Smooth muscle cell (in vitro differentiated cells): ENCODE measurements around the gene PLEKHA7. TPM values are rescaled to one million over a fixed set of nuclear protein-coding genes. Genes with fewer than 3 reads are reported as not detected.

ENCODE experiments used
- DNase-seq: peaks from one replicate; lab custom pipeline; 2025; ENCODE audit not compliant: unreplicated experiment; lab: John Stamatoyannopoulos, UW
- H2AFZ ChIP-seq: fragments of 200-600 bp; sonication (generic); 2 replicates; pipeline ENCODE4 v1.6.0; 2016; ENCODE audit warnings: antibody characterized with exemption, low read depth, mild to moderate bottlenecking
- H3F3A ChIP-seq: fragments of 200-600 bp; sonication (generic); 2 replicates; pipeline ENCODE4 v1.6.0; 2017; ENCODE audit warnings: antibody characterized with exemption, low read depth
- H3K27ac ChIP-seq: fragments of 200-600 bp; sonication (generic); 2 replicates; pipeline ENCODE4 v1.5.1; 2016; ENCODE audit warnings: low read depth, mild to moderate bottlenecking
- H3K27me3 ChIP-seq: fragments of 200-600 bp; sonication (generic); 2 replicates; pipeline ENCODE4 v1.6.1; 2016; ENCODE audit warnings: low read depth, mild to moderate bottlenecking
- H3K36me3 ChIP-seq: fragments of 200-600 bp; sonication (generic); 2 replicates; pipeline ENCODE4 v1.5.1; 2016; ENCODE audit warnings: low read depth
- H3K4me1 ChIP-seq: fragments of 200-600 bp; sonication (generic); 2 replicates; pipeline ENCODE4 v1.5.1; 2016; ENCODE audit warnings: low read depth
- H3K4me2 ChIP-seq: fragments of 200-600 bp; sonication (generic); 2 replicates; pipeline ENCODE4 v1.6.0; 2016; ENCODE audit warnings: mild to moderate bottlenecking
- H3K4me3 ChIP-seq: fragments of 200-600 bp; sonication (generic); 2 replicates; pipeline ENCODE4 v1.5.1; 2016; ENCODE audit warnings: mild to moderate bottlenecking
- H3K79me2 ChIP-seq: fragments of 200-600 bp; sonication (generic); 2 replicates; pipeline ENCODE4 v1.6.0; 2016; ENCODE audit warnings: low read depth, mild to moderate bottlenecking
- H3K9ac ChIP-seq: fragments of 200-600 bp; sonication (generic); 2 replicates; pipeline ENCODE4 v1.6.0; 2016; ENCODE audit warnings: low read depth
- H3K9me3 ChIP-seq: fragments of 200-600 bp; sonication (generic); replicated peaks from 2 replicates; pipeline ENCODE4 v1.5.1; 2016; ENCODE audit warnings: low read depth
- H4K20me1 ChIP-seq: fragments of 200-600 bp; sonication (generic); 2 replicates; pipeline ENCODE4 v1.6.0; 2016; ENCODE audit warnings: low read depth
- WGBS: methylation state at CpG from one replicate; pipeline ENCODE4 v1.1.7; 2016; ENCODE audit warnings: low lambda C conversion rate; 5-methylcytosine and 5-hydroxymethylcytosine counted together
- polyA plus RNA-seq: library from polyadenylated mRNA; unstranded; fragments of >200 nt; fragmentation: Nextera tagmentation; extraction: Ambion mirVana; gene quantifications from 2 replicates; pipeline ENCODE4 v1.2.1, GENCODE V29; 2016
- total RNA-seq: library from RNA; depleted of rRNA; stranded (reverse); fragments of >200 nt; gene quantifications from 2 replicates; pipeline ENCODE4 v1.2.3, GENCODE V29; 2014
- TF ChIP-seq, protein P1 (sequence below): fragments of 200-600 bp; sonication (generic); IDR thresholded peaks from 2 replicates; pipeline ENCODE4 v1.5.1; 2017; ENCODE audit warnings: borderline replicate concordance, mild to moderate bottlenecking, antibody characterized with exemption; ENCODE audit not compliant: insufficient read depth, poor library complexity, severe bottlenecking

PLEKHA7 gene
- total and polyA plus RNA-seq, 2 experiments from 2014 or later, result 0.19 to 22.2 TPM

DNA sequence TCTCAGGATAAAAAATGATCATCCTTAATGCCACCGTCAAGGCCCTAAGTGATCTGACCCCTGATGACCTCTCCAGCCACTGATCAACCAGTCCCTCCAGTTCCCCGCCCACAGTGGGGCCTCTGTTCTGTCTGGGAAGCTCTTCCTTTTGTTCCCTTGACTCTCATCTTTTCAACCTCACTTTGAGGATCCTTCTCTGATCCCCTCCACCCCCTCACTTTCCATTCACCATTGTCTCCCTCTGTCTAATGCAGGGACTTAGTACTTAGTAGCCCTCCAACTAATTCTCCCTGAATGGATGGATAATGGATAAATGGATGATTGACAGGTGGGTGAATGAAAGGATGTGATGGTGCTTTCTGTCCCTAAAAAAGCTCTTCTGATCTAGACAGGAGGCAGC, 230.1 kb downstream of the PLEKHA7 start:
- Histone ChIP-seq H3K9me3 (no peaks in the 10 kb centered on the region), H3K27me3 (no peaks in the 10 kb centered on the region), H3K4me2 (no peak overlapping the region), H3K27ac (no peak overlapping the region), H3K9ac (no peak overlapping the region), H3F3A (no peaks in the 10 kb centered on the region), H4K20me1 (no peaks in the 10 kb centered on the region), H3K4me1 (peaks cover 13% of the 10 kb centered on the region), H3K4me3 (no peak overlapping the region), H2AFZ (no peak overlapping the region), H3K36me3 (no peaks in the 10 kb centered on the region), H3K79me2 (no peaks in the 10 kb centered on the region)
- no peak for DNase-seq
- 63% methylated on average over 2 of the region's 2 CpGs for WGBS
- TF ChIP-seq, protein P1, sequence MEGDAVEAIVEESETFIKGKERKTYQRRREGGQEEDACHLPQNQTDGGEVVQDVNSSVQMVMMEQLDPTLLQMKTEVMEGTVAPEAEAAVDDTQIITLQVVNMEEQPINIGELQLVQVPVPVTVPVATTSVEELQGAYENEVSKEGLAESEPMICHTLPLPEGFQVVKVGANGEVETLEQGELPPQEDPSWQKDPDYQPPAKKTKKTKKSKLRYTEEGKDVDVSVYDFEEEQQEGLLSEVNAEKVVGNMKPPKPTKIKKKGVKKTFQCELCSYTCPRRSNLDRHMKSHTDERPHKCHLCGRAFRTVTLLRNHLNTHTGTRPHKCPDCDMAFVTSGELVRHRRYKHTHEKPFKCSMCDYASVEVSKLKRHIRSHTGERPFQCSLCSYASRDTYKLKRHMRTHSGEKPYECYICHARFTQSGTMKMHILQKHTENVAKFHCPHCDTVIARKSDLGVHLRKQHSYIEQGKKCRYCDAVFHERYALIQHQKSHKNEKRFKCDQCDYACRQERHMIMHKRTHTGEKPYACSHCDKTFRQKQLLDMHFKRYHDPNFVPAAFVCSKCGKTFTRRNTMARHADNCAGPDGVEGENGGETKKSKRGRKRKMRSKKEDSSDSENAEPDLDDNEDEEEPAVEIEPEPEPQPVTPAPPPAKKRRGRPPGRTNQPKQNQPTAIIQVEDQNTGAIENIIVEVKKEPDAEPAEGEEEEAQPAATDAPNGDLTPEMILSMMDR, result no peak

DNA sequence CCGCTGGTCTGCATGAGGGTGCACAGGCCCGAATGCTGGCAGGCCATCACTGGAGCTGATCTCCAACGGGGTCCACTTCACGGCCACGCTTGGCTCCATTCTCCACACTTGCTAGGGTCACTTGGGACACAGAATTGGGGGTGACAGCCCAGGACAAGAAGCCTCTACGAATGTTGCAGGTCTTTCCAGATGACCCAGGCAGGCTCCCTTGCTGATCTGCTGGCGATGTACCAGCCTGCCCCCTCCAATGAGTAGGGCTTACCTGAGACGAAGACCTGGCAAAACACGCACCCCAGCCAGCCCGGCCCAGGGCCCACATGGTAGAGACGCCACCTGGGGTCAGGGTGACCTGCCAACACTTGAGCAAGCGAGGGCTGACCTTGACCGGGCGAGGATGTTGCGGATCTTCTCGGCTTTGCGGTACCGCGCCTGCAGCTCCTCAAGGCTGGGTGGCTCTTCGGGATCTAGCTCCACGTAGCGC, 230.9 kb downstream of the PLEKHA7 start:
- DNase-seq, result no peak
- Histone ChIP-seq H3K36me3 (no peaks in the 10 kb centered on the region), H3K27ac (no peak overlapping the region), H3K27me3 (no peaks in the 10 kb centered on the region), H3K9ac (no peak overlapping the region), H4K20me1 (no peaks in the 10 kb centered on the region), H3K4me1 (peaks cover 13% of the 10 kb centered on the region), H3F3A (no peaks in the 10 kb centered on the region), H3K9me3 (no peaks in the 10 kb centered on the region), H3K79me2 (no peaks in the 10 kb centered on the region), H3K4me3 (no peak overlapping the region), H2AFZ (no peak overlapping the region), H3K4me2 (no peak overlapping the region)
- TF ChIP-seq, protein P1, result no peak
- 96% methylated on average over 22 of the region's 22 CpGs for WGBS

DNA sequence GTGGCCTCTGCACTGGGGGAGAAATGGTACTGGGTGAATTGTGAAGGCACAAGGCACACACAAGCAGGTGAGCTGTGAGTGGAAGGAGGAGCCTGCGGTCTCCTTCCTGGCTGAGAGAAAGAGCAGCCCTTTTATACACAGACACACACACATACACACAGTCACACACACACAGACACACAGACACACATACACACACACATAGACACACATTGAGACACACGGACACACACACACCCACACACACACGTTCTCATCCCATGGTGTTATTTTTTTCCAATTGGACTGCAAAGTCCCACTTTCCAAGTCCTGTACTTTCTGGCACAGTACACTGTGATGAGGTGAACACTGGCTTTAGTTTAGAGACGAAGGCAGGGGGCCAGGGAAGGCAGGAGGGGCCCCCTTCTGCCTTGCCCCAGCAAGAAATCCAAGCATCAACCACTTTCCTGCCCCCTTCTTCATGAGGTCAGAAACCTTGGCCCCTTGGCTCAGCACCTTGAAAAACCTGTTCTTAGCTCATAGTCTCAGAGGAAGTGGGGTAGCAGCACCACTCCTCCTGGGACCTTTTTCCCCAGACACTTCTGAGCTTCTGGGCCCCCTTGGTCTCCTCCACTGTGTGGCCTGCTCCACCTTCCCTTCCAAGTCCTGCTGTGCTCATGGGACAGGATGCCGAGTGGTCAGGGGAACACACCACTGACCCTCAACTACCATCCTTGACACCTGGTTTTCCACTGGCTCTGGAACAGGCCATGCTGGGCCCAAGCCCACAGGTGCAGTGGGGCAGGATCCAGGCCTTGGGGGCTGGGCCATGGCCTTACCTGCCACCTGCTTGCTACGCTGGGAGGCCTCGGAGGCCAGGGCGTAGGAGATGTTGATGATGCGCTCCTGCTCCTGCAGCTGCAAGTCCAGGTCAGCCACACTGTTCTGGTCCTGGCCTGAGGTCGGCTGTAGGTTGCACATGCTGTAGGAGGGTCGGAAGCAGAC, 232.0 kb downstream of the PLEKHA7 start:
- H3K4me1 ChIP-seq, result peaks cover 13% of the 10 kb centered on the region
- no peaks in the 10 kb centered on the region for H3K9me3 ChIP-seq
- no peak overlapping the region for H3K27ac ChIP-seq
- H3K4me2 ChIP-seq, result no peak overlapping the region
- no peak overlapping the region for H3K4me3 ChIP-seq
- H4K20me1 ChIP-seq, result no peaks in the 10 kb centered on the region
- H2AFZ ChIP-seq, result no peak overlapping the region
- H3K79me2 ChIP-seq, result no peaks in the 10 kb centered on the region
- no peak for DNase-seq
- WGBS, result 89% methylated on average over 11 of the region's 11 CpGs
- no peaks in the 10 kb centered on the region for H3K27me3 ChIP-seq
- no peaks in the 10 kb centered on the region for H3F3A ChIP-seq
- no peak overlapping the region for H3K9ac ChIP-seq
- TF ChIP-seq, protein P1, result no peak
- no peaks in the 10 kb centered on the region for H3K36me3 ChIP-seq
